Smooth muscle cell (in vitro differentiated cells): Measurements from ENCODE around the gene ALPG. TPM values are rescaled to one million over a fixed set of nuclear protein-coding genes. Genes with fewer than 3 reads are reported as not detected.
"Not testable (repeated sequence)": the region's sequence is repeated elsewhere in the genome, so short reads cannot be mapped to it uniquely, and the experiment has no call there.

ENCODE experiments used
- DNase-seq: peaks from one replicate; lab custom pipeline; 2025; ENCODE audit not compliant: unreplicated experiment; lab: John Stamatoyannopoulos, UW
- H2AFZ ChIP-seq: fragments of 200-600 bp; sonication (generic); 2 replicates; pipeline ENCODE4 v1.6.0; 2016; ENCODE audit warnings: antibody characterized with exemption, low read depth, mild to moderate bottlenecking
- H3F3A ChIP-seq: fragments of 200-600 bp; sonication (generic); 2 replicates; pipeline ENCODE4 v1.6.0; 2017; ENCODE audit warnings: antibody characterized with exemption, low read depth
- H3K27ac ChIP-seq: fragments of 200-600 bp; sonication (generic); 2 replicates; pipeline ENCODE4 v1.5.1; 2016; ENCODE audit warnings: low read depth, mild to moderate bottlenecking
- H3K27me3 ChIP-seq: fragments of 200-600 bp; sonication (generic); 2 replicates; pipeline ENCODE4 v1.6.1; 2016; ENCODE audit warnings: low read depth, mild to moderate bottlenecking
- H3K36me3 ChIP-seq: fragments of 200-600 bp; sonication (generic); 2 replicates; pipeline ENCODE4 v1.5.1; 2016; ENCODE audit warnings: low read depth
- H3K4me1 ChIP-seq: fragments of 200-600 bp; sonication (generic); 2 replicates; pipeline ENCODE4 v1.5.1; 2016; ENCODE audit warnings: low read depth
- H3K4me2 ChIP-seq: fragments of 200-600 bp; sonication (generic); 2 replicates; pipeline ENCODE4 v1.6.0; 2016; ENCODE audit warnings: mild to moderate bottlenecking
- H3K4me3 ChIP-seq: fragments of 200-600 bp; sonication (generic); 2 replicates; pipeline ENCODE4 v1.5.1; 2016; ENCODE audit warnings: mild to moderate bottlenecking
- H3K79me2 ChIP-seq: fragments of 200-600 bp; sonication (generic); 2 replicates; pipeline ENCODE4 v1.6.0; 2016; ENCODE audit warnings: low read depth, mild to moderate bottlenecking
- H3K9ac ChIP-seq: fragments of 200-600 bp; sonication (generic); 2 replicates; pipeline ENCODE4 v1.6.0; 2016; ENCODE audit warnings: low read depth
- H3K9me3 ChIP-seq: fragments of 200-600 bp; sonication (generic); replicated peaks from 2 replicates; pipeline ENCODE4 v1.5.1; 2016; ENCODE audit warnings: low read depth
- H4K20me1 ChIP-seq: fragments of 200-600 bp; sonication (generic); 2 replicates; pipeline ENCODE4 v1.6.0; 2016; ENCODE audit warnings: low read depth
- CTCF ChIP-seq: fragments of 200-600 bp; sonication (generic); IDR thresholded peaks from 2 replicates; pipeline ENCODE4 v1.5.1; 2017; ENCODE audit warnings: borderline replicate concordance, mild to moderate bottlenecking, antibody characterized with exemption; ENCODE audit not compliant: insufficient read depth, poor library complexity, severe bottlenecking
- WGBS: methylation state at CpG from one replicate; pipeline ENCODE4 v1.1.7; 2016; ENCODE audit warnings: low lambda C conversion rate; 5-methylcytosine and 5-hydroxymethylcytosine counted together
- polyA plus RNA-seq: library from polyadenylated mRNA; unstranded; fragments of >200 nt; fragmentation: Nextera tagmentation; extraction: Ambion mirVana; gene quantifications from 2 replicates; pipeline ENCODE4 v1.2.1, GENCODE V29; 2016
- total RNA-seq: library from RNA; depleted of rRNA; stranded (reverse); fragments of >200 nt; gene quantifications from 2 replicates; pipeline ENCODE4 v1.2.3, GENCODE V29; 2014

Gene ALPG
- total and polyA plus RNA-seq, 2 experiments from 2014 or later = not detected

GRCh38 chr2:232377841-232378734 lies 28.6 kb upstream of the ALPG start:
- H3K9ac ChIP-seq = no peak overlapping the region
- H3K27me3 ChIP-seq = no peaks in the 10 kb centered on the region
- H4K20me1 ChIP-seq = no peaks in the 10 kb centered on the region
- H3K79me2 ChIP-seq = no peaks in the 10 kb centered on the region
- WGBS = 87% methylated on average over 13 of the region's 17 CpGs
- no peaks in the 10 kb centered on the region for H3K36me3 ChIP-seq
- no peaks in the 10 kb centered on the region for H3K9me3 ChIP-seq
- no peak overlapping the region for H3K4me2 ChIP-seq
- no peak overlapping the region for H3K27ac ChIP-seq
- no peak for TF ChIP-seq CTCF
- H3F3A ChIP-seq = no peaks in the 10 kb centered on the region
- no peak overlapping the region for H3K4me3 ChIP-seq
- DNase-seq = no peak
- H2AFZ ChIP-seq = no peak overlapping the region
- no peaks in the 10 kb centered on the region for H3K4me1 ChIP-seq

GRCh38 chr2:232378735-232379151 lies 27.9 kb upstream of the ALPG start, which contains the start of gene ALPP:
ALPP (plus strand) TSS chr2:232378751; CDS start chr2:232378803, 52 bp downstream.
- H3K4me3 ChIP-seq, DNase-seq, H2AFZ ChIP-seq, H3K27ac ChIP-seq, H3K9me3 ChIP-seq, H3K4me1 ChIP-seq, H3K79me2 ChIP-seq, H3K27me3 ChIP-seq, H4K20me1 ChIP-seq, H3K4me2 ChIP-seq, H3F3A ChIP-seq, H3K9ac ChIP-seq, H3K36me3 ChIP-seq: not testable (repeated sequence)
- 93% methylated on average over 11 of the region's 12 CpGs for WGBS

GRCh38 chr2:232379610-232380590 lies 26.7 kb upstream of the ALPG start:
- DNase-seq, H4K20me1 ChIP-seq, H3K4me2 ChIP-seq, H3K4me1 ChIP-seq, H3K79me2 ChIP-seq, H2AFZ ChIP-seq, H3K36me3 ChIP-seq, H3F3A ChIP-seq, H3K9ac ChIP-seq, H3K27me3 ChIP-seq, H3K27ac ChIP-seq, H3K4me3 ChIP-seq, H3K9me3 ChIP-seq: not testable (repeated sequence)
- 96% methylated on average over 31 of the region's 41 CpGs for WGBS

- H3K27me3 ChIP-seq, H3K27ac ChIP-seq, H4K20me1 ChIP-seq, H3K4me1 ChIP-seq, H3K9ac ChIP-seq, H3K36me3 ChIP-seq, H3K4me2 ChIP-seq, H3K4me3 ChIP-seq, H3F3A ChIP-seq, H3K9me3 ChIP-seq, H2AFZ ChIP-seq, DNase-seq, H3K79me2 ChIP-seq: not testable (repeated sequence)
- 90% methylated on average over 57 of the region's 59 CpGs for whole genome bisulfite sequencing
Measured at GRCh38 chr2:232381204-232382031, 25.2 kb upstream of the ALPG start.
